ENCODE data around the gene IFT20.
"Not testable (repeated sequence)": the region's sequence is repeated elsewhere in the genome, so short reads cannot be mapped to it uniquely, and the experiment has no call there.

Gene IFT20

GRCh38 chr17:28364665-28365363, 29.5 kb upstream of the IFT20 start, which contains the start of gene SEBOX:
Gene SEBOX (minus strand): TSS chr17:28365199. CDS start chr17:28365151, 48 bp downstream.
- no peak for DNase-seq (ENCODE audit: low read depth in 2 of 2)

DNA sequence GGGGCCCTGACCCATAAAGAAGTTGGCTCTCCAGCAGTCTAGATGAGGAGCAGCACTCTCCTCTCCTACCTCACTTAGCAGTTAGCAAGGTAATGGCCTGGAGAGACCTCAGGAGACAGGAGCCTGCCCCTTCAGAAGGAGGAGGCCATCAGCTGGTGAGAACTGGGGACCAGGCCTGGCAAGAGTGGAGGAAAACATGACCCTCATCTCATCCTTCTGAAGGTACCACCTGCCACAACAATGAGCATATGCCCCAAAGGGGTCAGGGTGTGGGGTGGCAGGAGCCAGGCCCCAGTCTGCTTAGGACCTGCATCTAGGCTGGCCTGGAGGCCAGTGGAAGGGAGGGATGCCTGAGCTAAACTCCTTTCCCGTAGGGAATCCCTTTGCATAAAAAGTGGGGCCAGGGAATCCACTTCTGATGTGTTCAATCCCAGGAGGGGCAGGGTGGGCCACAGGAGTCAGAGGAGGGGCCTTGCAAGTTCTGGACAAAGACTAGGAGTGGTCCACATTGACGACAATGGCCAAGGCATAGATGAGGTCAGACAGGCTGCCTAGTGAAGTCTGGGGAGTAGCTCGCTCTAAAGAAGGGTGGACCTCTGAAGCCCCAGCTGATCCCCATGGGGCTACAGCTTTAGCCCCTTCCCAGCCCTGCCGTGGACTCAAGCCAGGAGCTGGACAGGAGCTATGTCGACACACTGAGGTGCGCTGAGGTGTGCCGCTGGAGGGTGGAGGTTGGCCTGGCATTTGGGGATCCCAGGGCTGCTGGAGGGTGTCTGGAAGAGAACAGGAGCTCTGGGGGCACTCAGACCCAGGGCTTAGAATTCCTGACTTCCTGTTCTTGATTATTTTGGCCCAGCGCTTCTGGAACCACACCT, 28.7 kb upstream of the IFT20 start:
- DNase-seq (ENCODE audit: low read depth in 2 of 2) = no peak

- no peak for DNase-seq (ENCODE audit: low read depth in 2 of 2)
Observed at GRCh38 chr17:28363186-28363585, 27.9 kb upstream of the IFT20 start.

GRCh38 chr17:28357901-28358197, 22.6 kb upstream of the IFT20 start:
- DNase-seq (ENCODE audit: low read depth in 2 of 2) = no peak

GRCh38 chr17:28357061-28357900, 22.0 kb upstream of the IFT20 start, which contains the start of gene POLDIP2:
Gene POLDIP2 (minus strand): TSS chr17:28357527. CDS start chr17:28357448, 79 bp downstream.
- peak; percentile 91 to 93 for DNase-seq (ENCODE audit: low read depth in 2 of 2)

GRCh38 chr17:28350271-28350670, 15.0 kb upstream of the IFT20 start:
- no peak for DNase-seq (ENCODE audit: low read depth in 2 of 2)

GRCh38 chr17:28348979-28349378, 13.7 kb upstream of the IFT20 start:
- DNase-seq (ENCODE audit: low read depth in 2 of 2) = no peak

GRCh38 chr17:28347261-28347891, 12.1 kb upstream of the IFT20 start:
- no peak for DNase-seq (ENCODE audit: low read depth in 2 of 2)

GRCh38 chr17:28346746-28347246, 11.5 kb upstream of the IFT20 start:
- DNase-seq (ENCODE audit: low read depth in 2 of 2) = no peak

DNA sequence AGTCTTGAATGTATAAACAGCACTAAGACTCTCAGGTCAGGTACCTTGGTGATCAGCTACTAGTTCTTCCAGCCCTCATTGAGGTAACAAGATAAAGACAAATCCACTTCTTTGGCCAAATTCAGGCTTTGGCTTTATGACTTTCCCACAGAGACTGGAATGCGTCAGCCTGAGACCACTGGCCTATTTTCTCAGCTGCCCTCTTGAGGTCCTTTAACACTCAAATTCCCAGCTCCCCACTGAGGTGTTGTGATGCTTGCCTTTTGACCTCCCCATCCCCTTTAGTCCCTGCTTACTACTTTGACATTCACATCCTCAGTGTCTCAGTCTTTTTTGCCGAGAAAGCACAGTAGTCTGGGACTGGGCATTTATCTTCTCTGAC, 10.9 kb upstream of the IFT20 start:
- no peak for DNase-seq (ENCODE audit: low read depth in 2 of 2)

GRCh38 chr17:28345419-28346198, 10.3 kb upstream of the IFT20 start:
- DNase-seq (ENCODE audit: low read depth in 2 of 2) = no peak

DNA sequence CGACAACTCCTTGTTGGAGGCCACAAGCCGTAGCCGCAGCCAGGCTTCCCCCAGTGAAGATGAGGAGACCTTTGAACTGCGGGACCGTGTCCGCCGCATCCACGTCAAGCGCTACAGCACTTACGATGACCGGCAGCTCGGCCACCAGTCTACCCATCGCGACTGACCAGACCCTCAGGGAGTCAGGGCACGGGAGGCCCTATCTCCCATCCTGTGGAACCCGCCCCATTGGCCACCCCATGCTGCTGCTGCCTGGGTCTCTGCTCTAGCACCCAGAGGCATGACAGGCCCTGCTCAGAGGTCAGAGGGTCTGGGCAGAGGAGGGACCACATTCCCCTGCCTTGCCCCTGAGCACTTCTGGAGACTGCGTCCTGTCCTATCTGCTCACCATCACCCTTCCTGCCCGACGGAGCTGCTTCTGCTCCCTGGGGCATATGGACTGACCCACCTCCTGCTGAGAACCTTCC, 9.2 kb upstream of the IFT20 start:
- no peak for DNase-seq (ENCODE audit: low read depth in 2 of 2)

GRCh38 chr17:28344011-28344410, 8.7 kb upstream of the IFT20 start:
- no peak for DNase-seq (ENCODE audit: low read depth in 2 of 2)

DNA sequence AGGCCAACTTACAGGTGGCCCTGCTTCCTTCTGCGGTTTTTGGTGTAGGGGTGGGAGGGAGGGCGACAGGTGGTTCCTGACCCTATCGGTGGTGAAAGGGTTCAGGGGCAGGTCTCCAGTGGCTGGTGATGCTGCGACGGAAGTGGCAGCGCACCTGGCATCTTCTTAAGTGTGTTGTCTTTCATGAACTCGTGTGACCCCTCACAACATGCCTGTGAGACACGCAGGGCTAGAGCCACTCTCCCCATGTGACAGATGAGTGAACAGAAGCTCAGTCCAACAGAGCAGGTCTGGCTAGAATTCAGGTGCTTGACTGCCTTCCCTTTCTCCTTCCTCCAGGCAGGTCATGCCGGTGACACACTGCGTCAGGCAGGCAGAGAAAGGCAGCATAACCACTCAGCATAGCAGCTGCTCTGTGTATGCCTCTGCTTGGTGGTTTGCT, 8.2 kb upstream of the IFT20 start:
- no peak for DNase-seq (ENCODE audit: low read depth in 2 of 2)

GRCh38 chr17:28342313-28342712, 7.0 kb upstream of the IFT20 start:
- no peak for DNase-seq (ENCODE audit: low read depth in 2 of 2)

- no peak for DNase-seq (ENCODE audit: low read depth in 2 of 2)
Observed at GRCh38 chr17:28341516-28341915, 6.2 kb upstream of the IFT20 start.

- no peak for DNase-seq (ENCODE audit: low read depth in 2 of 2)
Observed at GRCh38 chr17:28340374-28340773, 5.1 kb upstream of the IFT20 start.

GRCh38 chr17:28339431-28339830, 4.2 kb upstream of the IFT20 start:
- DNase-seq (ENCODE audit: low read depth in 2 of 2) = no peak

DNA sequence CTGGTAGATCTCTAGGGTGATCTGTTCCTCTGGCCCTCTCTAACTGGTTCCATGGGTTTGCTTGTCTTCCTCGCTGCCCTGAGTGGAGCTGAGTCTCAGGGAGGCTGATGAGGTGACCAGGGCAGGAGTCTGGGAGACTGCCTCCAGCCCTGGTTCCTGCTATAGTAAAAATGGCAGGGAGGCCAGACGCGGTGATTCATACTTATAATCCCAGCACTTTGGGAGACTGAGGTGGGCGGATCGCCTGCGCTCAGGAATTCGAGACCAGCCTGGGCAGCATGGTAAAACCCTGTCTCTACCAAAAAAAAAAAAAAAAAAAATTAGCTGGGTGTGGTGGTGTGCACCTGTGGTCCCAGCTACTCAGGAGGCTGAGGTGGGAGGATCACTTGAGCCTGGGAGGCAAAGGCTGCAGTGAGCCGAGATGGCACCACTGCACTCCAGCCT, 3.5 kb upstream of the IFT20 start:
- DNase-seq (ENCODE audit: low read depth in 2 of 2) = not testable (repeated sequence)

DNA sequence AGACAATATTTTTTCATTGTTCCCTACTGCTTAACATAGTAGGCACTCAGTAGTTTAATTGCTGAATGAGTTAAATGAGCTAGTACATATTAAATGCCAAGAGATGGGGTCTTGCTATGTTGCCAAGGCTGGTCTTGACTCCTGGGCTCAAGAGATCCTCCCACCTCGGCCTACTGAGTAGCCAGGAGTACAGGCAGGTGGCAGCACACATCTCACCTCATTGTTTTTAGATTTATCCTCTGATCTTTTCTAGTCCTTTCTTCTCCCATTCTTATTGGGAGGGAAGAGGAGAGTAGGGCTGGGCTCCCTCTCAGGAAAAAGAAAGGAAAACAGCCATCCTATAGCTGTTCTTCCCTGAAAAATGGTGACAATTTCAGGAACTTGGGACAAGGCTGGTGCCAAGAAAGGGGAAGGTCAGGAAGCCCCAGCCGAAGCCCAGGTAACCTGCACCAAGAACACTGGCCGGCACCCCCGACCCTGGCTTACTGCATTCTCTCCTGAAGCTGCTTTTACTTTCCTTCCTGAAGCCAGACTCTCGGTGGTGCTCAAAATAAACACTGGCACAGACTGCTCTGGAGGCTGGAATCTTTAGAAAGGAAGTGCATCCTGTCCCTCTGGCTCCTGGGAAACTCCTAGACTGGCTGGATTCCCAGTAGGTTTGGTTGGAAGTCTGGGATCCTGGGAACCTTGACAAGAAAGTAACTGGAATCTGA, 2.9 kb upstream of the IFT20 start:
- DNase-seq (ENCODE audit: low read depth in 2 of 2) = no peak
